Mucosa of descending colon (tissue), 3 donors: ENCODE results near the gene ALPP. TPM values are rescaled to one million over a fixed set of nuclear protein-coding genes. Genes with fewer than 3 reads are reported as not detected.
"Not testable (repeated sequence)": the region's sequence is repeated elsewhere in the genome, so short reads cannot be mapped to it uniquely, and the experiment has no call there.

Experiments used
- ATAC-seq: fragments of 200-7000 bp; cut with Tn5 transposase; one replicate; pipeline ENCODE4 v1.9.1; 2020; ENCODE audit warnings: mild to moderate bottlenecking, moderate library complexity
- DNase-seq, 3 donors: peaks; one replicate each; pipeline ENCODE4 v3.0.0-alpha.2; 2020
- H3K36me3 ChIP-seq: fragments of 200-600 bp; one replicate; pipeline ENCODE4 v1.8.0; 2021; ENCODE audit warnings: low read depth, mild to moderate bottlenecking
- H3K4me1 ChIP-seq: fragments of 200-600 bp; one replicate; pipeline ENCODE4 v1.8.0; 2021; ENCODE audit warnings: low read depth, mild to moderate bottlenecking
- H3K4me3 ChIP-seq: fragments of 200-600 bp; one replicate; pipeline ENCODE4 v1.8.0; 2021; ENCODE audit warnings: mild to moderate bottlenecking
- H3K9me3 ChIP-seq: fragments of 200-600 bp; one replicate; pipeline ENCODE4 v1.8.0; 2021; ENCODE audit warnings: mild to moderate bottlenecking
- intact Hi-C, 2 donors: fragments of 100-400 bp; cut with DNase I in 1 of 2; cut with micrococcal nuclease in 1 of 2; formaldehyde crosslinking; loops; one replicate each; pipeline versions ENCODE4 v1.11.0 to v1.11.1; 2022; cut with DNase I, micrococcal nuclease
- total RNA-seq, 3 donors: library from RNA; stranded (reverse); fragmentation: NEBNext Ultra II Directional in 2 of 3; extraction: Animal tissue kit (Norgen Biotek cat#: 25700) in 2 of 3; gene quantifications; one replicate each; pipeline versions ENCODE4 v1.2.1 to v1.2.4, GENCODE V29; 2021 to 2023
- TF ChIP-seq, protein P1 (sequence below): fragments of 200-600 bp; IDR thresholded peaks from one replicate; pipeline ENCODE4 v1.8.0; 2022; ENCODE audit warnings: antibody characterized with exemption, mild to moderate bottlenecking
- donor health status: DM: no; HTN: no; CAD: no; lungs with moderate emphysema.
- donor health status: DM: no; HTN: no; CAD: no.
- donor health status: DM: no; HTN: yes; CAD: no.

Gene ALPP
- total RNA-seq, 3 donors from 2014 or later: 1.2 TPM; not detected in 2

DNA sequence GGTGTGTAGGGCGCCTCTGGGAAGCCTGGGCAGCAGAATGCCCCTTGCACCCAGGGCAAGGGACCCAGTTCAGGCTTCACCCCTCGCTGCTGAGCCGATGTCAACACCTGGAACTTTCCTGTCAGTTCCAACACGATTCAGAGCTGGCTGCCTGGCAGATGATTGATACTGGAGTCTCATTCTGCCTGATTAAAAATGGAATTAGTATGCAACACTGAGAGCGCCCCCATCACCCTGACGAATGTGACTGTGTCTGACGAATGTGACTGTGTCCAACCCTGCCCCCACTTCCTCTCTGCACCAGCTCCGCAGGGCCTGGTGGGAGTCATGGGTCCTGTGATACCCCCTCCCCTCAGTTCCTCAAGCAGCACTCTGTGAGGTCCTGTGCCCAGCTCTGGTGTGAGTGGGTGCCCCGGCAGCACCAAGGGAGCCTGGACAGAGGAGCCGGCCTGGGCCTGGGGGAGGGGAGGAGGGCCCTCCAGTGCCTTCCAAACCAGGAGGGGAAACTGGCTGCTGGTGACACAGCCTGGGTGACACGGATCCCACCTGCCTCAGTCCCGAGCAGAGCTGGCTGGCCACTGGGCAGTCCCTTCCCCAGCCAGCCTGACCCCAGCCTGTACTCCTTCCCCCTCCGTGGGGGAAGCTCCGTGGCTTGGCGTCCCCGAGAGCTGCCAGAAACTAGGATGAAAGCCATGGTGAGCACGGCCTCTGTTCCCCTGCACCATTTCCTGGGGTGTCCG, 41.4 kb upstream of the ALPP start:
- ATAC-seq: no peak
- DNase-seq: peak in 1 of 3 donors; percentile 16
- intact Hi-C loops: no loop called here

DNA sequence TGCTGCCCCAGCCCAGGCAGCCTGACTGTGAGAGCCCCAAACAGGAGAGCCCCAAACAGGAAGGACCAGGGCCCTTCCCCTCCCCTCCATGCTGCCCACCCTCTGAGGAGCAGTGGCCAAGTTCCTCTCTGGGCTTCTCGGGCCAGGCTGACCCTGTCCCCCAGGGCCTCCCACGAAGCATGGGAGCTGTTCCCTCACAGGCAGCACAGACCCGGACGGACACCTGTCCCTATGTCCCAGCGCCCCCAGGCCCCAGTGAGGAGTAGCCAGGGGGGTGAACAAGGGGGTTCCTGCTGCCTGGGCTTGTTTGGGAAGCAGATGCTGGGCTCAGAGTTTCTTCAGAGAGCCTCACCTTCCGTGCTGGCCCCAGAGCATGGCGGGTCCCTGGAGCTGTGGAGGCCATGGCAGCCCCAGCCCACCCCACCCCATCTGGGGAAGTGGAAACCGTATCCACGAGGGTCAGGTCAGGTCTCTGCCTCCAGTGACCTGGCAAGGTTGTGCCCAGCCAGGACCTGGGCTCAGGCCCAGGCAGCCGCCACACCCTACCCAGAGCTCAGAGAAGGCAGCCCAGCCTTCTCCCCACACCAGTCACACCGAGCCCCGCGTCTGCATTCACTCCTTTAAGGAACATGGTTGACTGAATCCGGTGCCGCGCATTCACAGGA, 40.3 kb upstream of the ALPP start:
- H3K4me3 ChIP-seq, H3K36me3 ChIP-seq, H3K9me3 ChIP-seq, H3K4me1 ChIP-seq, intact Hi-C loops: not testable (repeated sequence)
- ATAC-seq (peak; percentile 36), DNase-seq (peak in 1 of 3 donors; percentile 13)

More for the DNA sequence above, 41.4 kb upstream of the ALPP start:
- no peaks in the 10 kb centered on the region for H3K9me3 ChIP-seq
- TF ChIP-seq, protein P1, sequence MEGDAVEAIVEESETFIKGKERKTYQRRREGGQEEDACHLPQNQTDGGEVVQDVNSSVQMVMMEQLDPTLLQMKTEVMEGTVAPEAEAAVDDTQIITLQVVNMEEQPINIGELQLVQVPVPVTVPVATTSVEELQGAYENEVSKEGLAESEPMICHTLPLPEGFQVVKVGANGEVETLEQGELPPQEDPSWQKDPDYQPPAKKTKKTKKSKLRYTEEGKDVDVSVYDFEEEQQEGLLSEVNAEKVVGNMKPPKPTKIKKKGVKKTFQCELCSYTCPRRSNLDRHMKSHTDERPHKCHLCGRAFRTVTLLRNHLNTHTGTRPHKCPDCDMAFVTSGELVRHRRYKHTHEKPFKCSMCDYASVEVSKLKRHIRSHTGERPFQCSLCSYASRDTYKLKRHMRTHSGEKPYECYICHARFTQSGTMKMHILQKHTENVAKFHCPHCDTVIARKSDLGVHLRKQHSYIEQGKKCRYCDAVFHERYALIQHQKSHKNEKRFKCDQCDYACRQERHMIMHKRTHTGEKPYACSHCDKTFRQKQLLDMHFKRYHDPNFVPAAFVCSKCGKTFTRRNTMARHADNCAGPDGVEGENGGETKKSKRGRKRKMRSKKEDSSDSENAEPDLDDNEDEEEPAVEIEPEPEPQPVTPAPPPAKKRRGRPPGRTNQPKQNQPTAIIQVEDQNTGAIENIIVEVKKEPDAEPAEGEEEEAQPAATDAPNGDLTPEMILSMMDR: no peak
- H3K36me3 ChIP-seq: no peaks in the 10 kb centered on the region
- no peaks in the 10 kb centered on the region for H3K4me1 ChIP-seq
- H3K4me3 ChIP-seq: no peak overlapping the region

DNA sequence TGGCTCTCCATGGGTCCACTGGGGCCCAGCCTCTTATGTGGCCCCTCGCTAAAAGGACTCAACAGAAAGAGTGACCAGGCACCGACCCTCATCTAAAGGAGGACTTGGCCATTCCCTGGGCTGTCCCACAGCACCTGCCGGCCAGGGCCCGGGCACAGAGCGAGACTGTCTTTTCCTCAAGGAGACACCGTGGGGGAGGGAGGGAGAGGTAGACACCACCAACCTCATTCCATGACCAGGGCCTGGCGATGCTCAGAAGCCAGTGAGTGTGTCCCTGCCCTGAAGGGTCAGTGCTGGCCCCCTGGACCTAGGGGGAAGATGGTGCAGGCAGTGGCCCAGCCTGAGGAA, 39.8 kb upstream of the ALPP start:
- DNase-seq (peak in 1 of 3 donors; percentile 13), ATAC-seq (peak; percentile 2)
- Histone ChIP-seq H3K4me1 (no peaks in the 10 kb centered on the region), H3K36me3 (no peaks in the 10 kb centered on the region), H3K9me3 (no peaks in the 10 kb centered on the region), H3K4me3 (no peak overlapping the region)
- TF ChIP-seq, protein P1: no peak
- intact Hi-C loops: no loop called here

DNA sequence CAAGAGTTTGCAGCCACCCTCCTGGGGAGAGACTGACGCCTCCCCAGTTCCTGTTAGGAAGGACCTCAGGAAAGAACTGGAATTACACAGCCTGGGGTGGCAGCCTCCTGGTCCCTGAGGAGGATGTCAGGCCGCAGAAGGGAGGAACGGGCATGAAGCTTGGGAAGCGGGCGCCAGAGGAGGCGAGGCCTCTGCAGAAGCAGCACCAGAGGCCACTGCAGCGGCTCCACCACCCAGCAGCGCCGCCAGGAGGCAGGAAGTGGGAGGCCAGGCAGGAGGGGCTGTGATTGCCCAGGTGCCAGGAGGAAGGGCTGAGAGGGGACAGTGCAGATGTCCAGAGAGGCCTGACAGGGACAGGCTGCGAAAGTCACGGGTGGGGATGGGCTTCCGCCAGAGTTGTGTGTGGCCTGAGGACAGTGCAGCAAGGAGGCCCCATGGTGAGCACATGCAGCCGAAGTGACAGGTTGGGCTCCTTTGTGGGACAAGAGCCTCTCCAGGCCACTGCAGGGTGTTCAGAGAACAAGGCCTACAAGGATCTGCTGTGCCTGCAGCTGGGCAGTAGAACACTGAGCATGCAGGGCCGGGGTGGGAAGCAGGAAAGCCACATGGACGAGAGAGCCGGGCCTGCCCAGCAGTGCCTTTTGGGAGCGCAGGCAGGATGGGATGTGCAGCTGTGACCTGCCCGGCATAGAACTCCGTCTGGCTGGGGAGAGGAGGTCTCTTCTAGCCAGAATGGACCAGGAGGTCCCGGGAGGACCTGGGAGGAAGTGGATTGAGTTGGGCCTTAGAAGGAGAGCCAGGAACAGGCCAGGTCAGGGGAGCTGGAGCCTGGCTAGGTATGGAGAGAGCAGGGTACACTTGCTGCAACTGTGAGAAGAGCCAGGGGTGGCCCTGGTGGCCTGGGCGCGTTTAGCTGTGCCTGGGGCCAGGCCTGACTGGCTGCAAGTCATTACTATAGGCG, 39.1 kb upstream of the ALPP start:
- TF ChIP-seq, protein P1: no peak
- Histone ChIP-seq H3K4me1 (no peaks in the 10 kb centered on the region), H3K36me3 (no peaks in the 10 kb centered on the region), H3K9me3 (no peaks in the 10 kb centered on the region), H3K4me3 (no peak overlapping the region)
- intact Hi-C loops: no loop called here
- ATAC-seq (no peak), DNase-seq (peak in 1 of 3 donors; percentile 18)

DNA sequence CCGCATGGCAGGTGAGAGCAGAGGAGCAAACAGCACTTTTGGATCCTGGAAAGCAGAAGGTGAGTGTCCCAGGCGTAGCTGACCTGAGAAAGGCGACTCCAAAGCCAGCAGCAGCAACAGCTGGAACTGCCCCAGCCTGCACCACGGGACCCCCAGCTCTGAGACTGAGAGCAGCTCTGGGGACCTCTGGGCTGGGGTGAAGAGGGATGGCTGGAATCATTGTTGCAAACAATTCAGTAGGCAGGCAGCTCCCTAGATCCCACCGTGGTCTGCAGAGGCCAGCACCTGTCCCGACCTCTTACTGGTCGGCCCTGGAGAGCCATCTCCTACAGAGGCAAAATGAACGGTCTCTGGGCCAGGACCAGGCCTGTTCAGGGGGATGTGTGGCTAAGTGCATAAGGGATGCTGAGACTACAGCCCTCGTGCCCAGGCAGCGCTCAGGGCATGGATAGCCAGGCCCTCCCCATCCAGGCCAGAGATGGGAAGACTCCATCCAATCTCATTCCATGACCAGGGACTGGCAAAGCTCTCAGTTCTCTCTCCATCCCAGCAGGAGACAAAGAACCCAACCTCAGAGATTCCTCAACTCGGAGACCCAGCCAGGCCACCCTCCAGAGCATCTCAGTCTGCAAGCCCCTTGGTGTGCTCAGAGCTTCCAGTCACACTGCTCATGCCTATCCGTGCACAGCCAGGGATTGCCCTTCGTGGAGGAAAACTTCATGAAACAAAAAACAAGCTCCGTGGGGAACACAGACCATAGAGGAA, 38.2 kb upstream of the ALPP start:
- ATAC-seq (no peak), DNase-seq (peak in 1 of 3 donors; percentile 6)
- TF ChIP-seq, protein P1: no peak
- Histone ChIP-seq H3K4me1 (no peaks in the 10 kb centered on the region), H3K36me3 (no peaks in the 10 kb centered on the region), H3K9me3 (no peaks in the 10 kb centered on the region), H3K4me3 (no peak overlapping the region)
- intact Hi-C loops: no loop called here
